Osteoblast (primary cell): ENCODE data around the gene REV3L. TPM values are rescaled to one million over a fixed set of nuclear protein-coding genes. Genes with fewer than 3 reads are reported as not detected.

Experiments
- DNase-seq: peaks from one replicate; pipeline ENCODE4 v3.0.0; 2011; ENCODE audit warnings: low spot score, mixed read lengths; ENCODE audit not compliant: insufficient read length; ENCODE audit errors: missing footprints
- H2AFZ ChIP-seq: 2 replicates; pipeline ENCODE4 v1.6.0; 2011; ENCODE audit warnings: mild to moderate bottlenecking, low read length
- H3K27ac ChIP-seq: 2 replicates; pipeline ENCODE4 v1.5.1; 2011; ENCODE audit warnings: mild to moderate bottlenecking, low read depth, low read length, moderate library complexity
- H3K27me3 ChIP-seq: 2 replicates; pipeline ENCODE4 v1.6.0; 2012; ENCODE audit warnings: mild to moderate bottlenecking, control low read depth, inconsistent platforms, low read length, moderate library complexity; ENCODE audit not compliant: insufficient read depth
- H3K36me3 ChIP-seq: 2 replicates; pipeline ENCODE4 v1.5.1; 2011; ENCODE audit warnings: mild to moderate bottlenecking, low read length, control low read depth, moderate library complexity; ENCODE audit not compliant: insufficient read depth
- H3K4me1 ChIP-seq: 2 replicates; pipeline ENCODE4 v1.5.1; 2011; ENCODE audit warnings: mild to moderate bottlenecking, low read length, control low read depth, moderate library complexity; ENCODE audit not compliant: insufficient read depth
- H3K4me2 ChIP-seq: 2 replicates; pipeline ENCODE4 v1.6.0; 2011; ENCODE audit warnings: mild to moderate bottlenecking, low read length; ENCODE audit not compliant: insufficient read depth
- H3K4me3 ChIP-seq: fragments of 200-600 bp; sonication (generic); 3 replicates; pipeline ENCODE4 v1.5.1; 2012; ENCODE audit warnings: mild to moderate bottlenecking, low read length, inconsistent platforms; ENCODE audit not compliant: insufficient read depth
- H3K79me2 ChIP-seq: 2 replicates; pipeline ENCODE4 v1.6.0; 2012; ENCODE audit warnings: mild to moderate bottlenecking, low read length, control low read depth, inconsistent platforms; ENCODE audit not compliant: insufficient read depth
- H3K9me3 ChIP-seq: 2 replicates; pipeline ENCODE4 v1.5.1; 2011; ENCODE audit warnings: low read depth, low read length, control low read depth
- H4K20me1 ChIP-seq: 2 replicates; pipeline ENCODE4 v1.6.0; 2012; ENCODE audit warnings: mild to moderate bottlenecking, low read length, control low read depth; ENCODE audit not compliant: insufficient read depth
- total RNA-seq: library from RNA; depleted of rRNA; stranded (reverse); fragments of >200 nt; gene quantifications from 2 replicates; pipeline ENCODE4 v1.2.3, GENCODE V29; 2012
- TF ChIP-seq, protein P1 (sequence below): IDR thresholded peaks from 2 replicates; pipeline ENCODE4 v1.5.1; 2011; ENCODE audit warnings: mild to moderate bottlenecking, low read depth, low read length, moderate library complexity; ENCODE audit errors: extremely low read depth

REV3L gene
- total RNA-seq, 1 donor = 42.0 TPM

DNA sequence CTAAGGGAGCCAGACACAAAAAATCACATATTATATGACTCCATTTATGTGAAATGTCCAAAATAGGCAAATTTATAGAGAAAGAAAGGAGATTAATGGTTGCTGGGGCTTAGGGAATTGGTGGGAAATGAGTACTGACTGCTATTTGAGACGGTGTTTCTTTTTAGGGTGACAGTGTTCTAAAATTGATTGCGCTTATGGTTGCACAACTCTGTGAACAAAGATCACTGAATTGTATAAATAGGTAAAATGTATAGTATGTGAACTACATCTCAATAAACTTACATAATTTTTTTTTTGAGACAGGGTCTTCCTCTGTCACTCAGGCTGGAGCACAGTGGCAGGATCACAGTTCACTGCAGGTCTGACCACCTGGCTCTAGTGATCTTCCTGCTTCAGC, 45.4 kb downstream of the REV3L start:
- H2AFZ ChIP-seq = no peak overlapping the region
- no peaks in the 10 kb centered on the region for H3K27me3 ChIP-seq
- H3K4me2 ChIP-seq = no peak overlapping the region
- peaks cover 3% of the 10 kb centered on the region for H4K20me1 ChIP-seq
- peaks cover 75% of the 10 kb centered on the region for H3K79me2 ChIP-seq
- H3K4me3 ChIP-seq = no peak overlapping the region
- no peak overlapping the region for H3K27ac ChIP-seq
- H3K9me3 ChIP-seq = no peaks in the 10 kb centered on the region
- no peaks in the 10 kb centered on the region for H3K36me3 ChIP-seq
- no peaks in the 10 kb centered on the region for H3K4me1 ChIP-seq
- TF ChIP-seq, protein P1, sequence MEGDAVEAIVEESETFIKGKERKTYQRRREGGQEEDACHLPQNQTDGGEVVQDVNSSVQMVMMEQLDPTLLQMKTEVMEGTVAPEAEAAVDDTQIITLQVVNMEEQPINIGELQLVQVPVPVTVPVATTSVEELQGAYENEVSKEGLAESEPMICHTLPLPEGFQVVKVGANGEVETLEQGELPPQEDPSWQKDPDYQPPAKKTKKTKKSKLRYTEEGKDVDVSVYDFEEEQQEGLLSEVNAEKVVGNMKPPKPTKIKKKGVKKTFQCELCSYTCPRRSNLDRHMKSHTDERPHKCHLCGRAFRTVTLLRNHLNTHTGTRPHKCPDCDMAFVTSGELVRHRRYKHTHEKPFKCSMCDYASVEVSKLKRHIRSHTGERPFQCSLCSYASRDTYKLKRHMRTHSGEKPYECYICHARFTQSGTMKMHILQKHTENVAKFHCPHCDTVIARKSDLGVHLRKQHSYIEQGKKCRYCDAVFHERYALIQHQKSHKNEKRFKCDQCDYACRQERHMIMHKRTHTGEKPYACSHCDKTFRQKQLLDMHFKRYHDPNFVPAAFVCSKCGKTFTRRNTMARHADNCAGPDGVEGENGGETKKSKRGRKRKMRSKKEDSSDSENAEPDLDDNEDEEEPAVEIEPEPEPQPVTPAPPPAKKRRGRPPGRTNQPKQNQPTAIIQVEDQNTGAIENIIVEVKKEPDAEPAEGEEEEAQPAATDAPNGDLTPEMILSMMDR = no peak
- no peak for DNase-seq

DNA sequence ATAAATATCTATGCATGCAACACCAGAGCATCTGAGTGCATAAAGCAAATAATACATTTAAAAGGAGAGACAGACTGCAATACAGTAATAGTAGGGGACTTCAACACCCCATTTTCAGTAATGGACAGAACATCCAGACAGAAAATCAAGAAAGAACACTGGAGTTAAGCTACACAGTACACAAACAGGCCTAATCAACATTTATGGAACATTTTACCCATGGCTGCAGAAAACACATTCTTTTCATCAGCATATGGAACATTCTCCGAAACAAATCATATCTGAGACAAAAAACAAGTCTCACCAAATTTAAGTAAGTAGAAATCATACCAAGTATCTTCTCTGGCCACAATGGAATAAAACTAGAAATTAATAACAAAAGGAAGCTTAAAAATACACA, 50.5 kb downstream of the REV3L start:
- Histone ChIP-seq H3K27ac (no peak overlapping the region), H3K79me2 (peaks cover 93% of the 10 kb centered on the region), H3K4me1 (peaks cover 7% of the 10 kb centered on the region), H3K9me3 (no peaks in the 10 kb centered on the region), H3K4me3 (no peak overlapping the region), H3K36me3 (no peaks in the 10 kb centered on the region), H3K27me3 (no peaks in the 10 kb centered on the region), H2AFZ (no peak overlapping the region), H3K4me2 (no peak overlapping the region), H4K20me1 (no peaks in the 10 kb centered on the region)
- DNase-seq = no peak
- TF ChIP-seq, protein P1 = no peak

DNA sequence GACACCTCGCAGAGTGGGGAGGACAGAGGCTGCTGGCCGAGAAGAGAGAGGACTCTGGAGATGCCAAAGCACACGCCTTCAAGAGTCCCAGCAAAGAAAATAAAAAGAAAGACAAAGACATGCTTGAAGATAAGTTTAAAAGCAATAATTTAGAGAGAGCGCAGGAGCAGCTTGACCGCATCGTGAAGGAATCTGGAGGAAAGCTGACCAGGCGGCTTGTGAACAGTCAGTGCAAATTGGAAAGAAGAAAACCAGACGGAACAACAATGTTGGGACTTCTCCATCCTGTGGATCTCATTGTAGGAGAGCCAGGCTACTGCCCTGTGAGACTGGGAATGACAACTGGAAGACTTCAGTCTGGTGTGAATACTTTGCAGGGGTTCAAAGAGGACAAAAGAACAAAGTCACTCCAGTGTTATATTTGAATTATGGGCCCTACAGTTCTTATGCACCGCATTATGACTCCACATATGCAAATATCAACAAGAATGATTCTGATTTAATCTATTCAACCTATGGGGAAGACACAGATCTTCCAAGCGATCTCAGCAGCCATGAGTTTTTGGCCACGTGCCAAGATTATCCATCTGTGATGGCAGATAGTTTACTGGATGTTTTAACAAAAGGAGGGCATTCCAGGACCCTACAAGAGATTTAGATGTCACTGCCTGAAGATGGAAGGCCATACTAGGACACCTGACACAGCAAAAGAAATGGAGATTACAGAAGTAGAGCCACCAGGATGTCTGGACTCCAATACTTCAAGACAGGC, 52.2 kb downstream of the REV3L start:
- TF ChIP-seq, protein P1 = no peak
- Histone ChIP-seq H3K27ac (no peak overlapping the region), H3K79me2 (peaks cover 87% of the 10 kb centered on the region), H3K4me2 (no peak overlapping the region), H3K9me3 (no peaks in the 10 kb centered on the region), H2AFZ (no peak overlapping the region), H4K20me1 (no peaks in the 10 kb centered on the region), H3K27me3 (no peaks in the 10 kb centered on the region), H3K4me1 (peaks cover 23% of the 10 kb centered on the region), H3K4me3 (no peak overlapping the region), H3K36me3 (no peaks in the 10 kb centered on the region)
- DNase-seq = no peak

DNA sequence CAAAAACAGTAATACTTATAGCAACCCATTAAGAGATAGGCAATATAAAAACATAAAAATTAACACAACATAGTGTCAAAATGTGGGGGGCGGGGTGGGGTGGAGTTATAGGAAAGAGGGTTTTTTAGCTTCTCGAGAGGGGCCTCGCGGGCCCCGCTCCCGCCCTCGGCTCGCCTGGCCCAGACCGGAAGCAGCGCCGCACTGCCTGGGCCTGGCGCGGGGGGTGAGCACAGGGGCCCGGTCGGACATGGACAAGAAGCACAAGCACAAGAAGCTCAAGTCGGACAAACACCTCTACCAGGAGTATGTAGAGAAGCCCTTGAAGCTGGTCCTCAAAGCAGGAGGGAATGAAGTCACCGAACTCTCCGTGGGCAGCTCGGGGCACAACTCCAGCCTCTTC, 53.4 kb downstream of the REV3L start:
- Histone ChIP-seq H3K4me1 (peaks cover 27% of the 10 kb centered on the region), H3K27me3 (no peaks in the 10 kb centered on the region), H3K9me3 (no peaks in the 10 kb centered on the region), H2AFZ (no peak overlapping the region), H3K27ac (no peak overlapping the region), H4K20me1 (no peaks in the 10 kb centered on the region), H3K36me3 (no peaks in the 10 kb centered on the region), H3K79me2 (peaks cover 86% of the 10 kb centered on the region), H3K4me2 (no peak overlapping the region), H3K4me3 (no peak overlapping the region)
- TF ChIP-seq, protein P1 = no peak
- no peak for DNase-seq
